Activated CD4-positive, alpha-beta T cell treated with anti-CD3 and anti-CD28 coated beads for 48 hours (primary cell): ENCODE data around the gene NAE1.
"Not testable (repeated sequence)": the region's sequence is repeated elsewhere in the genome, so short reads cannot be mapped to it uniquely, and the experiment has no call there.

Source experiments
- DNase-seq: peaks from one replicate; pipeline ENCODE4 v3.0.0-alpha.2; 2020

NAE1 gene

DNA sequence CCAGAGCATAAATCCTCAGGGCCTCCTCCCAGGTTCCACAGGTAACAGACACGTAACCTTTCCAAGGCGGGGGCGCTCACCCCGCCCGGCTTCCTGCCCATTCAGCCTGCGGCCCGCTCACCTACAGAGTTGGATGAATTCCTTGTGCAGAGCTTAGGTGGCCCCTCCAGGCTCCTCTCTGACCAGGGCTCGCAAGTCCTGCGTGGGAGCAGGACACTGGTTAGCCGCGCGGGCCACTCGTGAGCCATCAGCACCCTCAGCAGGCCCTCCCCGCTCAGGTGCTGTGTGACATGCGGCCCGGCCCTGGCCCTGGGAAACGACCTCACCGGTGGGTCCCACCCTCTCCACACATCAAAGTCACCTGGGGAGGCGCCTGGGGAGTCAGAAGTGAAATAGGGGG lies 29.9 kb downstream of the NAE1 start:
- no peak for DNase-seq

DNA sequence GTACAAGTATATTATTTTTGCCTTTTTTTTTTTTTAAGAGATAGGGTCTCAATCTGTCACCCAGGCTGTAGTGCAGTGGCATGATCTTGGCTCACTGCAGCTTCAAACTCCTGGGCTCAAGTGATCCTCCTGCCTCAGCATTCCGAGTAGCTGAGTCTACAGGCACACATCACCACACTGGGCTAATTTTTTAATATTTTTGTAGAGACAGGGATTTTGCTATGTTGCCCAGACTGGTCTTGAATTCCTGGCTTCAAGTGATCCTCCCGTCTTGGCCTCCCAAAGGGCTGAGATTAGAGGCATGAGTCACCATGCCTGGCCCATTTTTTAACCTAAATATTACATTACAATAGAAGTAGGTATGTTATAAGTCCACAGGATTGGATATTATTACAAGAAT lies 32.6 kb downstream of the NAE1 start:
- DNase-seq, result no peak

DNA sequence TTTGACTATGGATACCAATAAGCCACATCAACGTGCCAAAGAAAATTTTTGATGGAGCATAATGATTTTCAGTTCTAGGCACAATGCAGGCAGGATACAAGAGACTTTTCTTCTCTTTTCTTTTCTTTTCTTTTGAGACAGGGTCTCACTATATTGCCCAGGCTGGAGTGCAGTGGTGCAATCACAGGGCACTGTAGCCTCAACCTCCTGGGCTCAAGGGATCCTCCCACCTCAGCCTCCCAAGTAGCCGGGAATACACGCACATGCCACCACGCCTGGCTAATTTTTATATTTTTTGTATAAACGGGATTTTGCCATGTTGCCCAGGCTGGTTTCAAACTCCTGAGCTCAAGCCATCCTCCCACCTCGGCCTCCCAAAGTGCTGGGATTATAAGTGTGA lies 36.8 kb downstream of the NAE1 start:
- not testable (repeated sequence) for DNase-seq

DNA sequence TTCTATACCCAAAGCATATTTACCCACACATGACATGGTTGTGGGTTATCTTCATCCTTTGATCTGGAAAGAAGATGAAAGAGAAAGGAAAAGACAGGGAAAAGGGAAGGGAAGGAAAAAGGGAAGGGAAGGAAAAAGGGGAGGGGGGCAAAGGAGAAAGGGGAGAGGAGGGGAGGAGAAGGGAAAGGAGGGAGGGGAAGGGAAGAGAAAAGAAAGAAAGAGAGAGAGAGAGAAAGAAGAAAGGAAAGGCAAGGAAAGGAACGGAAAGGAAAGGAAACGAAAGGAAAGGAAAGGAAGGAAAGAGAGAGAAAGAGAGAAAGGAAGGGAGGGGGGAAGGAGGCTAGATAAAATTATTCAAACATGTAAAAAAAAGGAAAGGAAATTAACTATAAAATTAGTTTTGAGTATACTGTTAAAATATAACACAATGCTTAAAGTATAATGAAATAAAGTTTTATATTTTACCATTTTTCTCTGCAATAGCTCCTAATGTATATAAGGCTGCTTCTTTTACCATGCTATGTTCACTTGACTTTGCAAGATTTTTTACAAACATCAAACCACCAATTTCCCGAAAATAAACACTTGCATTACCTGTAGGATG lies 40.5 kb downstream of the NAE1 start:
- DNase-seq, result no peak

DNA sequence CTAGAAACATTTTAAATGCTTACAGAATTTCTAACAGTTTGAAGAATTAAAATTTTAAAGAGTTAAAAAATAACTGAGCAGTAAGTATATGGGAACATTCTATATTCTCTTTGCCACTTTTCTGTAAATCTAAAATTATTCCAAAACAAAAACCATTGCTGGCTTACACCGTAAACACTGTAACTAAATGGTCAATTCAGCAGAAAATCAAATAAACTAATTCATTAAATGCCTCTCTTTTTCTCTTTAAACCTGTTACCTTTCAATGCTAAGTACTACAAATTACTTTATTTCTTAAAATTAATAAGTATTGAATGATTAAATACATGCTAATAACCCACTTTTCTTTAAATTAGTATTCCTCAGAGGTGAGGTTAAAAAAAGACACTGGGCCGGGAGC lies 43.3 kb downstream of the NAE1 start:
- DNase-seq, result no peak

DNA sequence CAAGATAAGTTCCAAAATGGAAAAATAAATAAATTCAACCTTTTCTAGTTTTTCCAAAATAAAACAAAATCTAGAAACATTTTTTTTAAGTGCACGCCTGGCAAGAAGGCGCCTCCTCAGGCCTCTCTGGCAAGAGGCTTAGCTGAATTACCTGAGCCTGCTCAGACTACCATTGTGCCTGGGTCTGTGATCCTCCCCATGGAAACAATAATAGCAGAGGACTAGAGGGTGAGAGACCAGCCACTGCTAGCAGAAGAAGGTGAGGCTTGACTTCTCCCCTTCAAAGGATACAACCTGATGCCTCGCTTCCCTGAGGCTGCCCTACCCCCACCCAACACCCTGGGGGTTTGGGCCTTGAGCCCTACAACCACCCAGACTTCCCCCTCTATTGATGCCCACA lies 44.2 kb downstream of the NAE1 start:
- DNase-seq, result no peak

DNA sequence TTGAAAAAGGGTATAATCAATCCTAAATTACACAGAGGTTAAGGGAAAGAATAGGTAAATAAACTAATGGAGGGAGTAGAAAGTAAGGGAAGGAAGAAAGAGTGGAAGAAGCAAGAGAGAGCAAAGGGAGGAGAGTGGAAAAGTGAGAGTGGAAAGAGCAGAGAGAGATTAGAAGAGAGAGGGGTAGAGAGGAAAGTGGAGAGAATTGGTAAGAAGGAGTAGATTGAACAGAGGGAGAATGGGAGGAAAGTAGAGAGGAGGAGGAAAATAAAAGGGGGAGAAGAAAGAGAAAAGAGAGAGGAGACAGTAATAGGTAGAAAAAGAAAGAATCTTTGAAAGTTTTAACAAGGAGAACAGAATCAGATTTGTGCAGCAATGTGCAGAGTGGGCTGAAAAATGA lies 54.3 kb downstream of the NAE1 start:
- no peak for DNase-seq

DNA sequence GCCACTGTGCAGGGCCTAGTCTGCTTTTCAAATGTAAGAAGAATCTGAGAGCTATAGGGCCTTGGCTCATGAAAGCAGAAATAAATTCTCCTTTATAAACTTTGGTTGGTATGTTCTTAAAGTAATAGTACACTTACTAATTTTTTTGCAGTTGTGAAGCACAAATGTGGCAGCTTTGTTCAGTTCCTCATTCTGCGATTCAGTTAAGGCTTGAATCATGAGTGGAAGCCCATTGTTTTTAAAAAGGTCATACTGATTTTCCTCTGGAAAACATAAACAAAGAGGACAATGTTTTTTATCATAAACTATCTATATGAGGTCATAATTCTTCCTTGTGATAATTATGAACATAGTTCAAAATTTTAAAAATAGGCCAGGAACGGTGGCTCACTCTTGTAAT lies 55.8 kb downstream of the NAE1 start:
- DNase-seq, result no peak

DNA sequence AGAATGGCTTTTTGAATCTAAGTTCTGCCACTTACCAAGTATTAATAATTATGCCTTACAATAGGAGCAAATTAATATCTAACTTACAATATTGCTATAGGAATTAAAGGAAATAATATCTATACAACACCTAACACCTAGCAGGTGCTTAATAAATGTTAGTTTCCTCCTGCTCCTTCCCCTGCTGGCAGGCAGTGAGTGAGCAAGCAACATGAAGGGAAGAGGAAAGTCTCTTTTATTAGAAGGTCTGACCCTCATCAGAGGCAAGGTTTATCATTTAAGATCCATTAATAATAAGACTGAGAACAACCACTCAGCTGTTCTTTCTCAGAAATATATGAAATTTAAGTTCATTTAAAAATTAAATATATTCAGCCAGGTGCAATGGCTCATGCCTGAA lies 72.7 kb downstream of the NAE1 start:
- DNase-seq, result no peak

DNA sequence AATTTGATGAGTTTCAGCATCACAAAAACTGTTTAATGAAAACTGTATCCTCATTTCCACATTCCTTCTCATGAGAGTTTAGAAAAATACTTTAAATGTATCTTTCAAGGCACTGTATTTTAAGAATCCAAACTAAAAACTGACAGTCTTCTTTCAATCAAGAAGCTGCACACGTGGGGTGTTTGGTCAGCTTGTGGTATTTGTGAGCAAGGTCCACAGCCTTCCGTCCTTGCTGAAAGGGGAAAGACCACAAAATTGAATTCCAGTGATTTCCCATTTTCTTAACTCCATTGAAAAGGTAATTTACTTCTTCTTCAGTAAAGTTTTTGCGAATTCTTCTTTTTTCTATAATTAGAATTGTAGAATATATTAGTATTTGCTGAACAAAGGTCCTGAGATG lies 76.0 kb downstream of the NAE1 start:
- no peak for DNase-seq

DNA sequence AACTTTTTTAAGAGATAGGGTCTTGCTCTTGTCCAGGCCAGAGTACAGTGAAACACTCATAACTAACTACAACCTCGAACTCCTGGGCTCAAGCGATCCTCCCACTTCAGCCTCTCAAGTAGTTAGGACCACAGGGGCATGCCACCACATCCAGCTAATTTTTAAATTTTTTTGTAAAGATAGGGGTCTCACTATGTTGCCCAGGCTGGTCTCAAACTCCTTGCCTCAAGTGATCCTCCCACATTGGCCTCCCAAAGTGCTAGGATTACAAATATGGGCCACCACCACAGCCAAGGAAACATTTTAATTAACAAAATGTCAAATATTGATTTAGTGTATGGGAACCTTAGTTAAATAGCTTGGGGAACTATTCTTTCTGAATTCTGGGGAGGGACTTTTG lies 76.6 kb downstream of the NAE1 start:
- DNase-seq, result no peak

DNA sequence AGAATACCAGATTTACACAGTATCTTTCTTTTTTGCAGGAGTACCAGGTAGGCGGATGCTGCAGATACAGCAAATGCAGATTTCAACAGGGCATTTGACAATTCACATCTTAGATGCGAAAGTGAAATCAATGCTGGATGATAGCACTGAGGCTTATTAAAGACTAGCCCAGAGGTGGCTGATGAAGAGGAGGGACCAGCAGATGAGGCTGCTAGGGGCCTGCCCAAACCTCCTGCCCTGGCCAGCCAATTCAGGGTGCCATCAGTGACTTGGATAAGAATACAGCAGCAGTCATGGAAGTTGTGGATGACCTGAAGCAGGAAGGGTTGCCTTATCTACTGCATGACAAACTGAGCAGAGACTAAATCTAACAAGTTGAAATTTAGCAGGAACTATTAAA lies 77.8 kb downstream of the NAE1 start:
- DNase-seq, result no peak
